HG03469 (cell line): ENCODE measurements around the gene PHB1.
"Not testable (repeated sequence)": the region's sequence is repeated elsewhere in the genome, so short reads cannot be mapped to it uniquely, and the experiment has no call there.

Source experiments
- ATAC-seq: cut with Tn5 transposase; IDR thresholded peaks from one replicate; pipeline ENCODE4 v1.9.1; 2021; ENCODE audit warnings: mild to moderate bottlenecking, moderate library complexity, moderate number of reproducible peaks; ENCODE audit not compliant: unreplicated experiment

PHB1 gene

GRCh38 chr17:49439673-49440571 lies 25.2 kb upstream of the PHB1 start:
- ATAC-seq: no peak

- no peak for ATAC-seq
Observed at GRCh38 chr17:49439305-49439672, 24.6 kb upstream of the PHB1 start.

GRCh38 chr17:49438436-49439278 lies 24.0 kb upstream of the PHB1 start:
- ATAC-seq: no peak

- ATAC-seq: no peak
Observed at GRCh38 chr17:49437696-49438435, 23.2 kb upstream of the PHB1 start.

- no peak for ATAC-seq
Observed at GRCh38 chr17:49436174-49436573, 21.5 kb upstream of the PHB1 start.

- ATAC-seq: no peak
Observed at GRCh38 chr17:49435671-49436029, 21.0 kb upstream of the PHB1 start.

GRCh38 chr17:49434821-49435670 lies 20.4 kb upstream of the PHB1 start:
- ATAC-seq: no peak

- ATAC-seq: no peak
Observed at GRCh38 chr17:49433000-49433694, 18.5 kb upstream of the PHB1 start.

- ATAC-seq: no peak
Observed at GRCh38 chr17:49431743-49432142, 17.1 kb upstream of the PHB1 start.

GRCh38 chr17:49425004-49425286 lies 10.3 kb upstream of the PHB1 start:
- no peak for ATAC-seq

GRCh38 chr17:49424276-49425003 lies 9.8 kb upstream of the PHB1 start:
- ATAC-seq: not testable (repeated sequence)

GRCh38 chr17:49422714-49423113 lies 8.0 kb upstream of the PHB1 start:
- no peak for ATAC-seq

GRCh38 chr17:49419761-49420160 lies 5.1 kb upstream of the PHB1 start:
- ATAC-seq: not testable (repeated sequence)

GRCh38 chr17:49418754-49419740 lies 4.4 kb upstream of the PHB1 start:
- not testable (repeated sequence) for ATAC-seq

- ATAC-seq: no peak
Observed at GRCh38 chr17:49414271-49414621, 436 bp downstream of the PHB1 start.

- no peak for ATAC-seq
Observed at GRCh38 chr17:49409066-49409465, 5.6 kb downstream of the PHB1 start.

- no peak for ATAC-seq
Observed at GRCh38 chr17:49407981-49408501, 6.6 kb downstream of the PHB1 start.

- no peak for ATAC-seq
Observed at GRCh38 chr17:49407086-49407485, 7.6 kb downstream of the PHB1 start.
